ENCODE results near the gene TFF2. TPM values are rescaled to one million over a fixed set of nuclear protein-coding genes. Genes with fewer than 3 reads are reported as not detected.

TFF2 gene
- polyA plus RNA-seq, 1 donor (not counting 4 experiments of a cell fraction or from before 2014, with no cell fraction given) = not detected

DNA sequence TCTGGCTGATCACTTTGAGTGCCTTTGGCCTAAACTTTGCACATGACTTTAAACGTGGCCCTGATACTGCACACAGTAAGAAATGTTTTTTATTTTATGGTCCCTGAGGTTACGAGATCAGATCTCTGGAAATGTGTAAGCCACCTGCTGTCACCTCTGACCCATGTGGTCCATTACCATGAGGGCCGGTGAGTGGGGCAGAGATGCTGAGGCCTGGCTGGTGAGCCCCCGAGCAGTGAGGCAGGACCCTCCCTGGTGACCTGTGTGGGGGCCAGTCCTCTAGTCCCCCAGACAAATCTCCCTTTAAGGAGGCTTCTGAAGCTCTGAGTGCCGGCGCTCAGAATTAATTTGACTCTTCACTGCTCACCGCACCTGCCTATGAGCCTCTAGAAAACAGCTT, 48.0 kb downstream of the TFF2 start:
- H2AFZ ChIP-seq (ENCODE audit: control insufficient read depth, low read length) = no peak overlapping the region
- peaks cover 7% of the 10 kb centered on the region for H3K27me3 ChIP-seq (ENCODE audit: control insufficient read depth, extremely low read depth, insufficient read depth, low read length)
- H3K9me3 ChIP-seq (ENCODE audit: control insufficient read depth, low read depth, low read length) = no peaks in the 10 kb centered on the region
- H3K79me2 ChIP-seq (ENCODE audit: control insufficient read depth, insufficient read depth, low read length) = no peaks in the 10 kb centered on the region
- no peaks in the 10 kb centered on the region for H3K4me1 ChIP-seq (ENCODE audit: control insufficient read depth, extremely low read depth, insufficient read depth, low read length)
- H4K20me1 ChIP-seq (ENCODE audit: control insufficient read depth, extremely low read depth, insufficient read depth, low read length) = no peaks in the 10 kb centered on the region
- no peaks in the 10 kb centered on the region for H3K9me1 ChIP-seq (ENCODE audit: control insufficient read depth, extremely low read depth, insufficient read depth, low read length)
- H3K4me3 ChIP-seq (ENCODE audit: control insufficient read depth in 2 of 3, extremely low read depth in 1 of 3, insufficient read depth in 2 of 3, low read depth in 1 of 3, low read length in 3 of 3) = no peak overlapping the region
- no peak for TF ChIP-seq EZH2 (IDR thresholded peaks at IDR 0.05; ENCODE audit: low read length)
- TF ChIP-seq, protein P1, sequence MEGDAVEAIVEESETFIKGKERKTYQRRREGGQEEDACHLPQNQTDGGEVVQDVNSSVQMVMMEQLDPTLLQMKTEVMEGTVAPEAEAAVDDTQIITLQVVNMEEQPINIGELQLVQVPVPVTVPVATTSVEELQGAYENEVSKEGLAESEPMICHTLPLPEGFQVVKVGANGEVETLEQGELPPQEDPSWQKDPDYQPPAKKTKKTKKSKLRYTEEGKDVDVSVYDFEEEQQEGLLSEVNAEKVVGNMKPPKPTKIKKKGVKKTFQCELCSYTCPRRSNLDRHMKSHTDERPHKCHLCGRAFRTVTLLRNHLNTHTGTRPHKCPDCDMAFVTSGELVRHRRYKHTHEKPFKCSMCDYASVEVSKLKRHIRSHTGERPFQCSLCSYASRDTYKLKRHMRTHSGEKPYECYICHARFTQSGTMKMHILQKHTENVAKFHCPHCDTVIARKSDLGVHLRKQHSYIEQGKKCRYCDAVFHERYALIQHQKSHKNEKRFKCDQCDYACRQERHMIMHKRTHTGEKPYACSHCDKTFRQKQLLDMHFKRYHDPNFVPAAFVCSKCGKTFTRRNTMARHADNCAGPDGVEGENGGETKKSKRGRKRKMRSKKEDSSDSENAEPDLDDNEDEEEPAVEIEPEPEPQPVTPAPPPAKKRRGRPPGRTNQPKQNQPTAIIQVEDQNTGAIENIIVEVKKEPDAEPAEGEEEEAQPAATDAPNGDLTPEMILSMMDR (optimal IDR thresholded peaks at IDR 0.05 in 1 of 3, IDR thresholded peaks at IDR 0.05 in 1 of 3, conservative IDR thresholded peaks at IDR 0.05 in 1 of 3; ENCODE audit: extremely low read depth in 1 of 3, insufficient read depth in 2 of 3, low read length in 3 of 3) = no peak
- DNase-seq (ENCODE audit: low read depth, low spot score) (no peak), FAIRE-seq (no peak)
- H3K36me3 ChIP-seq (ENCODE audit: control insufficient read depth in 2 of 2, extremely low read depth in 1 of 2, insufficient read depth in 2 of 2, low read length in 2 of 2) = no peaks in the 10 kb centered on the region
- H3K4me2 ChIP-seq (ENCODE audit: control insufficient read depth, extremely low read depth, insufficient read depth, low read depth, low read length) = no peak overlapping the region
- no peak overlapping the region for H3K27ac ChIP-seq (ENCODE audit: control insufficient read depth, insufficient read depth, low read length)
- dilution Hi-C loops (cut with MboI; ENCODE audit: extremely low pct_ligation_motif_present, low sequenced_read_pairs) = no loop called here
- no peak overlapping the region for H3K9ac ChIP-seq (ENCODE audit: control insufficient read depth, extremely low read depth, insufficient read depth, low read length)

GRCh38 chr21:42302076-42302650, 48.6 kb downstream of the TFF2 start:
- FAIRE-seq = no peak
- peaks cover 7% of the 10 kb centered on the region for H3K27me3 ChIP-seq (ENCODE audit: control insufficient read depth, extremely low read depth, insufficient read depth, low read length)
- H3K4me2 ChIP-seq (ENCODE audit: control insufficient read depth, extremely low read depth, insufficient read depth, low read depth, low read length) = no peak overlapping the region
- no peak overlapping the region for H3K9ac ChIP-seq (ENCODE audit: control insufficient read depth, extremely low read depth, insufficient read depth, low read length)
- no peaks in the 10 kb centered on the region for H3K9me3 ChIP-seq (ENCODE audit: control insufficient read depth, low read depth, low read length)
- no peak for DNase-seq (ENCODE audit: low read depth, low spot score)
- no peak overlapping the region for H2AFZ ChIP-seq (ENCODE audit: control insufficient read depth, low read length)
- H4K20me1 ChIP-seq (ENCODE audit: control insufficient read depth, extremely low read depth, insufficient read depth, low read length) = no peaks in the 10 kb centered on the region
- H3K36me3 ChIP-seq (ENCODE audit: control insufficient read depth in 2 of 2, extremely low read depth in 1 of 2, insufficient read depth in 2 of 2, low read length in 2 of 2) = no peaks in the 10 kb centered on the region
- H3K9me1 ChIP-seq (ENCODE audit: control insufficient read depth, extremely low read depth, insufficient read depth, low read length) = no peaks in the 10 kb centered on the region
- H3K4me3 ChIP-seq (ENCODE audit: control insufficient read depth in 2 of 3, extremely low read depth in 1 of 3, insufficient read depth in 2 of 3, low read depth in 1 of 3, low read length in 3 of 3) = no peak overlapping the region
- dilution Hi-C loops (cut with MboI; ENCODE audit: extremely low pct_ligation_motif_present, low sequenced_read_pairs) = no loop called here
- H3K27ac ChIP-seq (ENCODE audit: control insufficient read depth, insufficient read depth, low read length) = no peak overlapping the region
- TF ChIP-seq EZH2 (IDR thresholded peaks at IDR 0.05; ENCODE audit: low read length) = no peak
- TF ChIP-seq, protein P1 (optimal IDR thresholded peaks at IDR 0.05 in 1 of 3, IDR thresholded peaks at IDR 0.05 in 1 of 3, conservative IDR thresholded peaks at IDR 0.05 in 1 of 3; ENCODE audit: extremely low read depth in 1 of 3, insufficient read depth in 2 of 3, low read length in 3 of 3) = no peak
- H3K79me2 ChIP-seq (ENCODE audit: control insufficient read depth, insufficient read depth, low read length) = no peaks in the 10 kb centered on the region
- H3K4me1 ChIP-seq (ENCODE audit: control insufficient read depth, extremely low read depth, insufficient read depth, low read length) = no peaks in the 10 kb centered on the region

Measured in keratinocyte (primary cell).